IPS-11a (cell line): Measurements from ENCODE around the gene PTPN20.

ENCODE experiments used
- H3K4me3 ChIP-seq: one replicate; pipeline ENCODE4 v1.5.1; 2013; ENCODE audit warnings: low read depth, low read length, control low read depth

PTPN20 gene

GRCh38 chr10:47047577-47048525, 136.6 kb downstream of the PTPN20 start:
- no peak overlapping the region for H3K4me3 ChIP-seq

DNA sequence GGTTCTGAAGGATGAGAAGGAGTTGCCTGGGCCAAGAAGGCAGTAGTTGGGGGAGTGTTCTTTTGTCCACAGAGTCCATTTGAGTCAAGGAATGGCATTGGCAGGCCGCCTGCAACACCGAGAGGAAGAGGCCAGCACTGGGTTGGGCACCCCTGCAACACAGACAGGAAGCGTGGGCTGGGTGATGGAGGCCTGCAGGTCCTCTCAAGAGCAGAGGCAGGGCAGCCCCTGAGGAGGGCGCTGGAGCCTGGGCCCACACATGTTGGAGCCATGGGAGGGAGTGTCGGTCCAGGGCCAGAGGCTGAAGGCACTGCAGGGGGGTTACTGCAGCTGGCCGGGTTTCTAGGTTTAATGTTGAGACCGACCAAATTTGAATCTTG, 137.3 kb downstream of the PTPN20 start:
- H3K4me3 ChIP-seq, result no peak overlapping the region

DNA sequence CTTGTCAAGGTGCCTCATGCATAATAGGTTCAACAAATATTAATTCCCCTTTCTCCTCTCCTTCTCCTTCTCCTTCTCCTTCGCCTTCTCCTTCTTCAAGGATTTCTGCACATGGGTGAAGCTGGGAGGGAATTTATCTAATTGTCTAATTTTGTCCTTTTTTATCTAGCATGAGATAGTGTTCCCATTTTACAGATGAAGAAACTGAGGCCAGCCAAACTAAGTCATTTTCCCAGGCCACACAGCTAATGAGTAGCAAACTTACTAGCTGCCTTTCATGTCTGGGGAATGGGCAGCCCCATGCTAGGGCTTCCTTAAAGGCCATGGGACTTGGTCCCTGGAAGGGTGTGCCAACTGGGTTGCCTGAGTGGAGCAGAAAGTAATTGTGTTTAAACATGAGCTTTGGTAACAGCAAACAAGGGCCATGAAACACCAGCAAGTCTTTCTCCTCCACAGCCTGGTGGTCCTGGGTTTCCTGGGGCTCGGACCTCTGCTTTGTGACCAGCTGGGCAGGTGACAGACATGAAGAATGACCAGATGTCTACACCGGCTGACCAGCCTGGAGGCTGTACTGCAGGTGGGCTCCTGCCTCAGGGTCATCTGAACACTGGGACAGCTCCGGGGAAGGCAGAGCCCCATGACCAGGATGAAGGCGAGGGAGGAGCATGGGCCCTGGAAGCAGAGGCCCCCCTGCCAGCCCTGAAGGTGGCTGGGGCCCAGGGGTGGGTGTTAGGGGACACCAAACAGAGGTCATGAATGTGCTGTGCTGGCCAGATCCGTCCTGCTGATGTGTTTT, 138.0 kb downstream of the PTPN20 start:
- H3K4me3 ChIP-seq, result no peak overlapping the region

GRCh38 chr10:47049906-47050305, 138.7 kb downstream of the PTPN20 start:
- H3K4me3 ChIP-seq, result no peak overlapping the region

GRCh38 chr10:47050618-47051455, 139.6 kb downstream of the PTPN20 start:
- H3K4me3 ChIP-seq, result no peak overlapping the region

GRCh38 chr10:47051741-47052238, 140.6 kb downstream of the PTPN20 start:
- no peak overlapping the region for H3K4me3 ChIP-seq
